Upper lobe of right lung (tissue), 1 donor: ENCODE results near the gene SF3B4. TPM values are rescaled to one million over a fixed set of nuclear protein-coding genes. Genes with fewer than 3 reads are reported as not detected.
A peak's percentile ranks its signal among the peaks of the same experiment; 100 is the strongest.

Source experiments
- ATAC-seq: fragments of 200-7000 bp; cut with Tn5 transposase; one replicate; pipeline ENCODE4 v1.9.1; 2020; ENCODE audit warnings: mild to moderate bottlenecking, moderate library complexity
- DNase-seq: peaks from one replicate; pipeline ENCODE4 v3.0.0-alpha.2; 2020
- H3K27ac ChIP-seq: fragments of 200-600 bp; one replicate; pipeline ENCODE4 v1.8.0; 2022
- H3K27me3 ChIP-seq: fragments of 200-600 bp; one replicate; pipeline ENCODE4 v1.8.0; 2022; ENCODE audit warnings: mild to moderate bottlenecking
- H3K36me3 ChIP-seq: fragments of 200-600 bp; one replicate; pipeline ENCODE4 v1.8.0; 2022
- H3K4me1 ChIP-seq: fragments of 200-600 bp; one replicate; pipeline ENCODE4 v1.8.0; 2022
- H3K4me3 ChIP-seq: fragments of 200-600 bp; one replicate; pipeline ENCODE4 v1.8.0; 2022; ENCODE audit warnings: mild to moderate bottlenecking
- H3K9me3 ChIP-seq: fragments of 200-600 bp; one replicate; pipeline ENCODE4 v1.8.0; 2022
- intact Hi-C: fragments of 100-400 bp; cut with DNase I; formaldehyde crosslinking; loops from one replicate; pipeline ENCODE4 v1.11.0; 2022
- total RNA-seq: library from RNA; stranded (reverse); fragmentation: NEBNext Ultra II Directional; extraction: Animal tissue kit (Norgen Biotek cat#: 25700); gene quantifications from one replicate; pipeline ENCODE4 v1.2.1, GENCODE V29; 2021
- TF ChIP-seq, protein P1 (sequence below): fragments of 200-600 bp; IDR thresholded peaks from one replicate; pipeline ENCODE4 v1.8.0; 2022; ENCODE audit warnings: antibody characterized with exemption
- donor health status: DM: no; HTN: yes; CAD: no; lungs with severe emphysema.

Gene SF3B4
- total RNA-seq, 1 donor from 2014 or later = 44.5 TPM

DNA sequence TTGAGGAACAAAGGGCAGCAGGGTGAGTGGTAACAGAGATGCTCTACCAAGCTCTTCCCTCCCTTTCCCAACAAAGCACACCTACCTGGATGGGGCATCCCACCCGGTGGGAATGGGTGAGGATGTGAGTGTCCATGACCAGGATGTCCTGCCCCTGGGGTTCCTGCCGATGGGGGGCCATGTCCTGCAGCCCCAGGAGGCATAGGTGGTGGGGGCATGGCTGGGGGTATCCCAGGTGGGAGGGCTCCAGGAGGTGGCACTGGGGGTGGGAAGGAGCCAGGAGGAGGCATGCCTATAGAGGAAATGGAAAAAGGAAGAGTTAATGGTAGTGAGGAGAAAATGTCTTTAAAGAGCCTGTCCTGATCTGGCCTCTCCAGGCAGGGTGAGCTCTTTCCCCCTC lies 1.9 kb downstream of the SF3B4 start:
- Histone ChIP-seq H3K36me3 (peaks cover 43% of the 10 kb centered on the region), H3K9me3 (no peaks in the 10 kb centered on the region), H3K27me3 (no peaks in the 10 kb centered on the region), H3K27ac (no peak overlapping the region), H3K4me3 (no peak overlapping the region), H3K4me1 (peaks cover 22% of the 10 kb centered on the region)
- TF ChIP-seq, protein P1, sequence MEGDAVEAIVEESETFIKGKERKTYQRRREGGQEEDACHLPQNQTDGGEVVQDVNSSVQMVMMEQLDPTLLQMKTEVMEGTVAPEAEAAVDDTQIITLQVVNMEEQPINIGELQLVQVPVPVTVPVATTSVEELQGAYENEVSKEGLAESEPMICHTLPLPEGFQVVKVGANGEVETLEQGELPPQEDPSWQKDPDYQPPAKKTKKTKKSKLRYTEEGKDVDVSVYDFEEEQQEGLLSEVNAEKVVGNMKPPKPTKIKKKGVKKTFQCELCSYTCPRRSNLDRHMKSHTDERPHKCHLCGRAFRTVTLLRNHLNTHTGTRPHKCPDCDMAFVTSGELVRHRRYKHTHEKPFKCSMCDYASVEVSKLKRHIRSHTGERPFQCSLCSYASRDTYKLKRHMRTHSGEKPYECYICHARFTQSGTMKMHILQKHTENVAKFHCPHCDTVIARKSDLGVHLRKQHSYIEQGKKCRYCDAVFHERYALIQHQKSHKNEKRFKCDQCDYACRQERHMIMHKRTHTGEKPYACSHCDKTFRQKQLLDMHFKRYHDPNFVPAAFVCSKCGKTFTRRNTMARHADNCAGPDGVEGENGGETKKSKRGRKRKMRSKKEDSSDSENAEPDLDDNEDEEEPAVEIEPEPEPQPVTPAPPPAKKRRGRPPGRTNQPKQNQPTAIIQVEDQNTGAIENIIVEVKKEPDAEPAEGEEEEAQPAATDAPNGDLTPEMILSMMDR = no peak
- intact Hi-C loops = no loop called here
- no peak for ATAC-seq
- no peak for DNase-seq

DNA sequence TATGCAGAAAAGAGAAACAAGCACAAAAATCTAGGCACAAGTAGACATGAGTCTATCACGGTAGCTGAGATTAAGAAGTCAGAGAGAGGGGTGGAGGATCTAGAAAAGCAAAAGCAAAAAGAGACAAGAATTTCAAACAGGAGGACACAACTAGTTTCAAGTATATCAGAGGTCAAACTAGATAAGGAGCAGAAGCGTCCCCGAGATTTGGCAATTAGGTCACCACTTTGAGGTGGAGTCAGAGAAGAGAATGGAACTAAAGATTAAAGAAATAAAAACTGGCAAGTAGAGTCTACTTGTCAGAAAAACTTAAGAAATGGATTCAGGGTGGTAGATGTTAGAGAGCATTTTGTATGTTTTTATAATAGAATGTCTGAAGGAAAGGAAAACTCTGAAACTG lies 2.3 kb downstream of the SF3B4 start:
- no peak for ATAC-seq
- H3K4me1 ChIP-seq = peaks cover 22% of the 10 kb centered on the region
- H3K27me3 ChIP-seq = no peaks in the 10 kb centered on the region
- intact Hi-C loops = no loop called here
- H3K9me3 ChIP-seq = no peaks in the 10 kb centered on the region
- H3K36me3 ChIP-seq = peaks cover 43% of the 10 kb centered on the region
- H3K4me3 ChIP-seq = no peak overlapping the region
- no peak overlapping the region for H3K27ac ChIP-seq
- TF ChIP-seq, protein P1 = no peak
- no peak for DNase-seq

DNA sequence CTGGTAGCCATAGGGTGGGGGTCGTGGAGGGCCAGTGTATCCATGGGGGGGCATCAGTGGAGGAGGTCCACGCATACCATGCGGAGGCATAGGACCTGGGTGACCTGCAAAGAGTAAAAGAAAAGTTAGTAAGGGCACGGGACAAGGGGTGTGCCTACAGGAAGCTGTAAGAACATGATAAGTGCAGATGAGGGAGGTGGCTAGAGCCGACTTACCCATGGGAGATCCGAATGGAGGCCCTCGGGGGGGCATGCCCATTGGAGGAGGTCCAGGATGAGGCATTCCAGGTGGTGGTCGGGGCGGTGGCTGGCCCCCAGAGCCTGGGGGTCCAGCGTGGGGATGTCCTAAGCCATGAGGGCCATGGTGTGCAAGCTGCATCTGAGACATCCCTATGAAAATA lies 4.0 kb downstream of the SF3B4 start:
- Histone ChIP-seq H3K36me3 (peaks cover 43% of the 10 kb centered on the region), H3K4me3 (no peak overlapping the region), H3K4me1 (peaks cover 18% of the 10 kb centered on the region), H3K27ac (no peak overlapping the region), H3K9me3 (no peaks in the 10 kb centered on the region), H3K27me3 (no peaks in the 10 kb centered on the region)
- intact Hi-C loops = no loop called here
- TF ChIP-seq, protein P1 = no peak
- DNase-seq = no peak
- no peak for ATAC-seq

DNA sequence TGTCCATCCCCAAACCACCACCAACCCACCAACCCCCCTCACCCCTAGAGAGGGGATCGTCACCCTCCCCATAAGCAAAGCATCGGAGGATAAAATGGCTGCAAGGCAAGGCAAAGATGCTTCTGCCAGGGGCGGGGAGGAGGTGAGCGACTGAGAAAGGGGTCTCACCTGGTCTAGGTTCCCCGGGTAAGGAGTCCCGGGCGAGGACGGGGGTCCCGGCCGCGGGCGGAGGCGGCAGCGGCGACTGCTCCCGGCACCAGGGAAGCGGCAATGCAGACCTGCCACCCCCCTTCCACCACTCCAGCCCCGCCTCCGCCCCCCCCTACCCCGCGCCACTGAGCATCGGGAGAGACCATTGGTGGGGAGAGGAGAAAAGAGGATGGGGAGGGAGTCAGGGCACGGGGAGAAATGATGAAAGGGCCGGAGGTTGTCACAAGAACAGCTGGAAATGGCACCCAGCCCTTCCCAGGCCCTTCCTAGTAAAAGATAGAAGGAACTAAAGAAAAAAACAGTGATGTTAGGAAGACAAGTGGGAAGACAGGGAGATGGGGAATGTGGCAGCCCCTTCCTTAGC lies 9.9 kb downstream of the SF3B4 start, which contains the start of gene SV2A:
TSS of gene SV2A (minus strand) at position 274 of the 574 bp plus-strand sequence. CDS start 4,004 bp downstream, outside the sequence.
- ATAC-seq = peak; percentile 53
- H3K27ac ChIP-seq = no peak within 1 kb of the TSS
- peaks cover 14% of the 10 kb centered on the region for H3K4me1 ChIP-seq
- peak within 1 kb of the TSS; percentile 49 for H3K4me3 ChIP-seq
- no peaks in the 10 kb centered on the region for H3K27me3 ChIP-seq
- DNase-seq = no peak
- intact Hi-C loops = no loop called here
- TF ChIP-seq, protein P1 = no peak
- no peaks in the 10 kb centered on the region for H3K9me3 ChIP-seq
- peaks cover 4% of the 10 kb centered on the region for H3K36me3 ChIP-seq

DNA sequence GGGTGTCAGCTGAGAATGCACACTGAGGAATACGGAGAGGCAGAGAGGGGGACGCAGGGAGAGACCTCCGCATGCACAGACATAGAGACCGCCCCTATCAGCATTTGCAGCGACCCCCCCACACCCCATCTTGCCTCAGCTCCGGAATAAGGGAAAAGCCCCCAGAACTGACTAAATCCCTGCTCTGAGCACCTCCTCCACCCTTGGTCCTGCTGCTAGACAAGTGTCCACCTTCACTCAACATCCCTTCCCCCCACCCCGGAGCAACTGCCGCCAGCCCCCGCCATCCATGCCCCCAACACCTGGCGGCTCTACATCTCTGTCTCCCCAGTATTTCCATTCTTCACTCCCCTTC lies 10.7 kb downstream of the SF3B4 start:
- H3K4me3 ChIP-seq = no peak overlapping the region

More for the DNA sequence above, 10.7 kb downstream of the SF3B4 start:
- Histone ChIP-seq H3K27ac (no peak overlapping the region), H3K27me3 (no peaks in the 10 kb centered on the region), H3K36me3 (no peaks in the 10 kb centered on the region), H3K4me1 (peaks cover 14% of the 10 kb centered on the region), H3K9me3 (no peaks in the 10 kb centered on the region)
- ATAC-seq (no peak), DNase-seq (no peak)
- TF ChIP-seq, protein P1 = no peak
- intact Hi-C loops = no loop called here
